Cardiac muscle cell (in vitro differentiated cells and primary cell): ENCODE results near the gene VCL. TPM values are rescaled to one million over a fixed set of nuclear protein-coding genes. Genes with fewer than 3 reads are reported as not detected.
"Not testable (repeated sequence)": the region's sequence is repeated elsewhere in the genome, so short reads cannot be mapped to it uniquely, and the experiment has no call there.

Experiments
- DNase-seq, 2 donors: peaks; one replicate each; pipeline versions ENCODE4 v3.0.0 to v3.0.0-alpha.2; 2010 to 2017; ENCODE audit warnings: low read depth in 1 of 2, low spot score in 1 of 2
- H3K27ac ChIP-seq: fragments of 200-600 bp; sonication (generic); 2 replicates; pipeline ENCODE4 v1.5.1; 2016
- H3K27me3 ChIP-seq: fragments of 200-600 bp; sonication (generic); 2 replicates; pipeline ENCODE4 v1.6.0; 2016; ENCODE audit warnings: control low read depth
- H3K36me3 ChIP-seq: fragments of 200-600 bp; sonication (generic); 2 replicates; pipeline ENCODE4 v1.5.1; 2016; ENCODE audit warnings: control low read depth
- H3K4me1 ChIP-seq: fragments of 200-600 bp; sonication (generic); 2 replicates; pipeline ENCODE4 v1.8.1; 2017; ENCODE audit warnings: low read depth, mild to moderate bottlenecking, mixed run types
- H3K4me3 ChIP-seq: fragments of 200-600 bp; sonication (generic); 2 replicates; pipeline ENCODE4 v1.5.1; 2016; ENCODE audit warnings: mild to moderate bottlenecking
- H3K9me3 ChIP-seq: fragments of 200-600 bp; sonication (generic); 2 replicates; pipeline ENCODE4 v1.5.1; 2017; ENCODE audit warnings: low read depth, mild to moderate bottlenecking, control low read depth
- polyA plus RNA-seq: library from polyadenylated mRNA; unstranded; fragments of >200 nt; fragmentation: Nextera tagmentation; extraction: Ambion mirVana; gene quantifications from 2 replicates; pipeline ENCODE4 v1.2.1, GENCODE V29; 2016
- total RNA-seq: library from RNA; depleted of rRNA; stranded (reverse); fragments of >200 nt; gene quantifications from 2 replicates; pipeline ENCODE4 v1.2.3, GENCODE V29; 2016
- TF ChIP-seq, protein P1 (sequence below): IDR thresholded peaks from 2 replicates; pipeline ENCODE4 v1.5.1; 2012; ENCODE audit warnings: low read depth, mild to moderate bottlenecking, low read length

VCL gene
- total and polyA plus RNA-seq, 2 experiments from 2014 or later = 118 to 167 TPM

DNA sequence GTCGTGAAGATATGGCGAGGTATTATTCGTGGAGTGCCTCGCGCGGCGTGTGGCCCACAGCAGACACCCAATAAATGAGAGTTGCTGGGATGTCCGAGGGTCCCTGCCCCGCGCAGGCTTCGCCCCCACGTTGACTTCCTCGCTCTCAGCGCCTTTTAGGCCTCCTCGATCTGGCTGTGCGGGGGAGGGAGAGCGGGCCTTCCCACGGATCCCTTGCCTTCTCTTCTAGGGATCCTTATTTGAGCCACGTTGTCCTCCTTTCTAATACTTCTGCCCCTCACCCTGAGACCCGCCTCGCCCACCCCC is 660 bp downstream of the VCL start:
- H3K4me1 ChIP-seq = peaks cover 22% of the 10 kb centered on the region
- H3K27ac ChIP-seq = peak overlapping the region; percentile 100
- no peaks in the 10 kb centered on the region for H3K36me3 ChIP-seq
- TF ChIP-seq, protein P1, sequence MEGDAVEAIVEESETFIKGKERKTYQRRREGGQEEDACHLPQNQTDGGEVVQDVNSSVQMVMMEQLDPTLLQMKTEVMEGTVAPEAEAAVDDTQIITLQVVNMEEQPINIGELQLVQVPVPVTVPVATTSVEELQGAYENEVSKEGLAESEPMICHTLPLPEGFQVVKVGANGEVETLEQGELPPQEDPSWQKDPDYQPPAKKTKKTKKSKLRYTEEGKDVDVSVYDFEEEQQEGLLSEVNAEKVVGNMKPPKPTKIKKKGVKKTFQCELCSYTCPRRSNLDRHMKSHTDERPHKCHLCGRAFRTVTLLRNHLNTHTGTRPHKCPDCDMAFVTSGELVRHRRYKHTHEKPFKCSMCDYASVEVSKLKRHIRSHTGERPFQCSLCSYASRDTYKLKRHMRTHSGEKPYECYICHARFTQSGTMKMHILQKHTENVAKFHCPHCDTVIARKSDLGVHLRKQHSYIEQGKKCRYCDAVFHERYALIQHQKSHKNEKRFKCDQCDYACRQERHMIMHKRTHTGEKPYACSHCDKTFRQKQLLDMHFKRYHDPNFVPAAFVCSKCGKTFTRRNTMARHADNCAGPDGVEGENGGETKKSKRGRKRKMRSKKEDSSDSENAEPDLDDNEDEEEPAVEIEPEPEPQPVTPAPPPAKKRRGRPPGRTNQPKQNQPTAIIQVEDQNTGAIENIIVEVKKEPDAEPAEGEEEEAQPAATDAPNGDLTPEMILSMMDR = no peak
- H3K9me3 ChIP-seq = no peaks in the 10 kb centered on the region
- DNase-seq = peak in 1 of 2 donors; percentile 35
- no peaks in the 10 kb centered on the region for H3K27me3 ChIP-seq
- peak overlapping the region; percentile 80 for H3K4me3 ChIP-seq

DNA sequence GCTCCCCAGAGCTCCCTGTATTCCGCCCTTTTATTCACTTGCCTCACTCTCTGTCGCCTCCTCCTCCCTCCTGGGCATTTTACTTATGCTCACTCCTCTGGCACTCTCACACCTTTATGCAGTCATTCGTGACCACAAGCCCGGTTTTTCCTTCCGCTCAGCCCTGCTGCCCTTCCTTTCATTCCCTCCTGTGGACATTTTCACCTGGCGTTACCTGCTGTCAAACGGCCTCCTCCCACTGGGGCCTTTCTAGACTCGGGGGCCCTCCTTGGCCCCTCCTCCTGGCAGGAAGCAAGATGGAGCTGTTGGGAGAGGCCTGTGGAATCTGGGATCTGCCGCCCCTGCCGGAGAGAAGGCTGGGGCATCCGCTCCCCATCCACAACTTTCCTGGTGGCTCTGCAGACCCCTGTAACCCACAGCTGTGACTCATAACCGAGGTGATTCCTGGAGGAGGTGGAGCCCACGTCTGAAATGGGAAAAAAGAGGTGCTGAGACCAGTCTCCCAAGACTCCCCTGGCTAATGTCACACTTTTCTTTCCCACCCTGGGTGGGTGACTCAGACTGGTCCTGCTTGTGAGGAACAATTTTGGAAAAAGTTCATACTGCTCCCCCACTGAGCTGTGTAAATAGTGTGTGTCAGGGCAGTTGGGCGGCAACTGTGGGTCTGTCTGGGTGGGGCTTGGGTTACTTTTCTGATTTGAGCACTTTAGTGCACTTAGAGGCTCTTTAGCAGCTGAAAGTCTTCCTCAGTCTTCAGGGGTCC is 1.2 kb downstream of the VCL start:
- H3K27me3 ChIP-seq = no peaks in the 10 kb centered on the region
- DNase-seq = peak; percentile 65 to 75
- TF ChIP-seq, protein P1 = peak; percentile 57
- no peaks in the 10 kb centered on the region for H3K36me3 ChIP-seq
- no peaks in the 10 kb centered on the region for H3K9me3 ChIP-seq
- H3K4me3 ChIP-seq = peak overlapping the region; percentile 80
- H3K27ac ChIP-seq = peak overlapping the region; percentile 100
- H3K4me1 ChIP-seq = peaks cover 22% of the 10 kb centered on the region

DNA sequence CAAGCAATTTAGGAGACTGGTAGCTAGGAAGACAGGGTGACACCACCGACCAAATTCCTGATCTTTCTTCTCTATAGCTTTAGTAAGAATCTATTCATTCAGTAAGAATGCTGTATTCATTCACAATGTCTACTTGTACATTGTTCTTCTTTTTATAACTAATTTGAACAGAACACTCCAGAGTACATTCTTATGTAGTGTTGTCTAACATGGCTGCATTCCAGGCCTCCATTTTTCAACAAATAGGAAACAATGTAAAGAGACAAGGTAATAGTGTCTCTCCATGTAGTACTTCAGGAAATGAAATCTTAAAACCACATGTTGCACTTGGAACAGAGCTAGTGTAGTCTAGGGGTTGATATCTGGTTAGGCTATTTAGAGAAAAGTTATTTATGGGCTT is 1.8 kb downstream of the VCL start:
- DNase-seq = peak in 1 of 2 donors; percentile 75
- no peaks in the 10 kb centered on the region for H3K9me3 ChIP-seq
- TF ChIP-seq, protein P1 = no peak
- H3K36me3 ChIP-seq = no peaks in the 10 kb centered on the region
- H3K4me3 ChIP-seq = peak overlapping the region; percentile 80
- peak overlapping the region; percentile 100 for H3K27ac ChIP-seq
- no peaks in the 10 kb centered on the region for H3K27me3 ChIP-seq
- H3K4me1 ChIP-seq = peaks cover 22% of the 10 kb centered on the region

DNA sequence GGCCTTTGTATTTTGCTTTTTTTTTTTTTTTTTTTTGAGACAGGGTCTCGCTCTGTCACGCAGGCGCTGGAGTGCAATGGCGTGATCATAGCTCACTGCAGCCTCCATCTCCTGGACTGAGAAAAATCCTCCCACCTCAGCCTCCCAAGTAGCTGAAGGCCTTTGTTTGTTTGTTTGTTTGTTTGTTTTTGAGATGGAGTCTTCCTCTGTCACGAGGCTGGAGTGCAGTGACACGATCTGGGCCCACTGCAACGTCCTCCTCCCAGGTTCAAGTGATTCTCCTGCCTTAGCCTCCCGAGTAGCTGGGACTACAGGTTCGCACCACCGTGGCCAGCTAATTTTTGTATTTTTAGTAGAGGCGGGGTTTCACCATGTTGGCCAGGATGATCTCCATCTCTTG is 2.3 kb downstream of the VCL start:
- not testable (repeated sequence) for H3K9me3 ChIP-seq, H3K27ac ChIP-seq, DNase-seq, H3K27me3 ChIP-seq, H3K36me3 ChIP-seq
- H3K4me3 ChIP-seq = peak overlapping the region; percentile 80
- peaks cover 22% of the 10 kb centered on the region for H3K4me1 ChIP-seq

DNA sequence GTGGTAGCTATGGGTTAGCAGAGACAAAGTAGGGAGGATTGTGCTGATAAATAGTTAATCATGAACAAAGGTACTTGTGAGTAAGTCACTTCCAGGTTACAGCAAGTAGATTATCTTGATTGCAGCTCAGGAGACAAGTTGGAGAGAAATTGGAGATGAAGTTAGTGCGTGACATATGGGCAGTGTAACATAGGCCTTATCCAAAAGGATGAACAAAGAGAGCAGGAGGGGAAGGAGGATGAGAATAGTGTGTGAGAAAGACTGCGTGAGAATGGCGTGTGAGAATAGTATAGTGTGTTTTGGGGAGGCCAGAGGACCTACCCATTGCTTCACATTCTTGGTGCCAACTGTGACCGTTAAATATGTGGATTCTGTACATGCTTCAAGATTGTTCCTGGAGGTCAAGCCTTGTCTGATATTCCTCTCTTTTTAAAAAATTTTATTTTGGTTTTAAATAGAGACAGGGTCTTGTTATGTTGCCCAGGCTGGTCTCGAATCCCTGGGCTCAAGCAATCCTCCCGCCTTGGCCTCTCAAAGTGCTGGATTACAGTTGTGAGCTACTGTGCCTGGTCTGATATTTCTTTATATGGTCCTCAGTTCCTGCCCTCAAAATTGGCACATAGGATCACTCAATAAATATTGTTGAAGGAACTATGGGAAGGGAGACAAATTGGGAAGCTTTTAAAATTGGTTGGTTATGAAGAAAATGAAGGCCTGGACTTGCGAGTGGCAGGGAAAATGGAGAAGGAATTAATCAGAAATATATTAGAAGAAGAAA is 3.2 kb downstream of the VCL start:
- H3K9me3 ChIP-seq = no peaks in the 10 kb centered on the region
- no peak for DNase-seq
- H3K4me3 ChIP-seq = peak overlapping the region; percentile 8
- peaks cover 29% of the 10 kb centered on the region for H3K4me1 ChIP-seq
- H3K27ac ChIP-seq = no peak overlapping the region
- TF ChIP-seq, protein P1 = no peak
- no peaks in the 10 kb centered on the region for H3K36me3 ChIP-seq
- no peaks in the 10 kb centered on the region for H3K27me3 ChIP-seq

DNA sequence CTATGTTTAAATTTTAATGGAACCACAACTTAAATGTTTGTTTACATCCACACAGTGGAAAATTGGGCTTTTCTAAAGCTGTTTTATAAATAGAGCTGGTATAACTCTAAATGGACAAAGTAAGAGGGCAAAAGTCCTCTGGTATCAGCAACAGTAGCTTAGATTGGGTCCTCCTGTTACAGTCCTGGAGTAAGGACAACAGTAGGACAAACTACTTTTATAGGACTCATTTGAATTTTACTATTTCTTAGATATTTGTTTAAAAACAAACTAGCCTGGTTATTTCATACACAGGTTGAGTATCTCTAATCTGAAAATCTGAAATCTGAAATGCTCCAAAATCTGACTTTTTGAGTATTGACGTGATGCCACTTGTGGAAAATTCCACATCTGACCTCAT is 8.4 kb downstream of the VCL start:
- no peaks in the 10 kb centered on the region for H3K36me3 ChIP-seq
- H3K4me3 ChIP-seq = no peak overlapping the region
- no peak for DNase-seq
- TF ChIP-seq, protein P1 = no peak
- H3K27ac ChIP-seq = peak overlapping the region; percentile 43
- H3K27me3 ChIP-seq = no peaks in the 10 kb centered on the region
- H3K9me3 ChIP-seq = no peaks in the 10 kb centered on the region
- H3K4me1 ChIP-seq = peaks cover 37% of the 10 kb centered on the region
